ENCODE results near the gene XXYLT1. TPM values are rescaled to one million over a fixed set of nuclear protein-coding genes. Genes with fewer than 3 reads are reported as not detected.

The XXYLT1 gene
- total RNA-seq, 3 donors from 2014 or later = 7.2 to 13.0 (median 10.8) TPM

GRCh38 chr3:195246581-195246995 is 24.4 kb downstream of the XXYLT1 start:
- Histone ChIP-seq H3K4me1 (no peaks in the 10 kb centered on the region), H3K27ac (no peak overlapping the region), H3K9me3 (no peaks in the 10 kb centered on the region), H3K36me3 (no peaks in the 10 kb centered on the region), H3K4me3 (no peak overlapping the region), H3K27me3 (no peaks in the 10 kb centered on the region)
- intact Hi-C loops (cut with DNase I; ENCODE audit: low total_unique reads) = no loop called here
- peak in 1 of 2 donors; percentile 38 for DNase-seq (ENCODE audit: low spot score in 2 of 2)
- TF ChIP-seq CTCF (IDR thresholded peaks at IDR 0.05) (no peak), POLR2AphosphoS5 (IDR thresholded peaks at IDR 0.05) (no peak), POLR2A (IDR thresholded peaks at IDR 0.05) (no peak)

- peak in 1 of 2 donors; percentile 37 for DNase-seq (ENCODE audit: low spot score in 2 of 2)
- Histone ChIP-seq H3K36me3 (no peaks in the 10 kb centered on the region), H3K27me3 (no peaks in the 10 kb centered on the region), H3K4me3 (no peak overlapping the region), H3K27ac (no peak overlapping the region), H3K9me3 (no peaks in the 10 kb centered on the region), H3K4me1 (no peaks in the 10 kb centered on the region)
- intact Hi-C loops (cut with DNase I; ENCODE audit: low total_unique reads) = no loop called here
- TF ChIP-seq POLR2AphosphoS5 (IDR thresholded peaks at IDR 0.05) (no peak), POLR2A (IDR thresholded peaks at IDR 0.05) (no peak)
These were observed 25.4 kb downstream of the XXYLT1 start for GRCh38 chr3:195245531-195245951.

- Histone ChIP-seq H3K4me3 (no peak overlapping the region), H3K4me1 (no peaks in the 10 kb centered on the region), H3K36me3 (no peaks in the 10 kb centered on the region), H3K9me3 (no peaks in the 10 kb centered on the region), H3K27ac (no peak overlapping the region), H3K27me3 (no peaks in the 10 kb centered on the region)
- peak in 1 of 2 donors; percentile 19 for DNase-seq (ENCODE audit: low spot score in 2 of 2)
- intact Hi-C loops (cut with DNase I; ENCODE audit: low total_unique reads) = no loop called here
- TF ChIP-seq POLR2AphosphoS5 (IDR thresholded peaks at IDR 0.05) = no peak
- TF ChIP-seq POLR2A (IDR thresholded peaks at IDR 0.05) = no peak
- TF ChIP-seq CTCF (IDR thresholded peaks at IDR 0.05) = no peak
These were observed 29.2 kb downstream of the XXYLT1 start for GRCh38 chr3:195241592-195242355.

GRCh38 chr3:195240939-195241338 is 30.0 kb downstream of the XXYLT1 start:
- DNase-seq (ENCODE audit: low spot score in 2 of 2) = peak in 1 of 2 donors; percentile 31
- no peak for TF ChIP-seq POLR2AphosphoS5 (IDR thresholded peaks at IDR 0.05)
- no peak for TF ChIP-seq CTCF (IDR thresholded peaks at IDR 0.05)
- no peak for TF ChIP-seq POLR2A (IDR thresholded peaks at IDR 0.05)
- intact Hi-C loops (cut with DNase I; ENCODE audit: low total_unique reads) = no loop called here
- H3K27me3 ChIP-seq = no peaks in the 10 kb centered on the region
- no peaks in the 10 kb centered on the region for H3K36me3 ChIP-seq
- H3K4me3 ChIP-seq = no peak overlapping the region
- no peaks in the 10 kb centered on the region for H3K9me3 ChIP-seq
- H3K27ac ChIP-seq = no peak overlapping the region
- H3K4me1 ChIP-seq = no peaks in the 10 kb centered on the region

- TF ChIP-seq POLR2A (IDR thresholded peaks at IDR 0.05) = no peak
- TF ChIP-seq POLR2AphosphoS5 (IDR thresholded peaks at IDR 0.05) = no peak
- no peak for TF ChIP-seq CTCF (IDR thresholded peaks at IDR 0.05)
- no peaks in the 10 kb centered on the region for H3K9me3 ChIP-seq
- H3K27me3 ChIP-seq = no peaks in the 10 kb centered on the region
- no peaks in the 10 kb centered on the region for H3K36me3 ChIP-seq
- peak in 1 of 2 donors; percentile 48 for DNase-seq (ENCODE audit: low spot score in 2 of 2)
- intact Hi-C loops (cut with DNase I; ENCODE audit: low total_unique reads) = no loop called here
- H3K4me1 ChIP-seq = no peaks in the 10 kb centered on the region
- H3K4me3 ChIP-seq = no peak overlapping the region
- H3K27ac ChIP-seq = no peak overlapping the region
These were observed 30.7 kb downstream of the XXYLT1 start for GRCh38 chr3:195240171-195240701.
